Activated T-helper 17 cell treated with anti-CD3 and anti-CD28 coated beads, Interleukin-2, amount 50 U/mL, for 72 hours (primary cell): ENCODE data around the gene NECTIN4. TPM values are rescaled to one million over a fixed set of nuclear protein-coding genes. Genes with fewer than 3 reads are reported as not detected.

ENCODE experiments used
- ATAC-seq: fragments of 150-1000 bp; cut with Tn5 transposase; replicated peaks from 2 replicates; pipeline ENCODE4 v1.10.0; 2021; ENCODE audit warnings: mild to moderate bottlenecking, moderate library complexity
- H3K27ac Mint-ChIP-seq: one replicate; pipeline ENCODE4 v1.8.0; 2022; ENCODE audit warnings: mixed read lengths
- H3K27me3 Mint-ChIP-seq: one replicate; pipeline ENCODE4 v1.8.0; 2022; ENCODE audit warnings: mixed read lengths
- H3K36me3 Mint-ChIP-seq: one replicate; pipeline ENCODE4 v1.8.0; 2022; ENCODE audit warnings: low read depth, mild to moderate bottlenecking, mixed read lengths
- H3K4me1 Mint-ChIP-seq: one replicate; pipeline ENCODE4 v1.8.0; 2022; ENCODE audit warnings: mixed read lengths
- H3K4me3 Mint-ChIP-seq: one replicate; pipeline ENCODE4 v1.8.0; 2022; ENCODE audit warnings: mild to moderate bottlenecking, mixed read lengths
- H3K9me3 Mint-ChIP-seq: one replicate; pipeline ENCODE4 v1.8.0; 2022; ENCODE audit warnings: mixed read lengths
- total RNA-seq, 2 donors: library from RNA; stranded (reverse); gene quantifications; one replicate each; pipeline ENCODE4 v1.2.3, GENCODE V29; 2022

Gene NECTIN4
- under 1 TPM; 0.22 to 0.32 TPM for total RNA-seq

GRCh38 chr1:161089251-161089924 lies at the start of gene NECTIN4:
Gene NECTIN4 (minus strand): TSS chr1:161089558. CDS start chr1:161089296, 262 bp downstream.
- no peaks in the 10 kb centered on the region for H3K36me3 Mint-ChIP-seq
- H3K27ac Mint-ChIP-seq, result peak within 1 kb of the TSS; percentile 64
- peaks cover 24% of the 10 kb centered on the region for H3K4me1 Mint-ChIP-seq
- no peaks in the 10 kb centered on the region for H3K9me3 Mint-ChIP-seq
- no peaks in the 10 kb centered on the region for H3K27me3 Mint-ChIP-seq
- no peak for ATAC-seq
- peak within 1 kb of the TSS; percentile 7 for H3K4me3 Mint-ChIP-seq

- H3K27me3 Mint-ChIP-seq, result no peaks in the 10 kb centered on the region
- no peak overlapping the region for H3K4me3 Mint-ChIP-seq
- peak overlapping the region; percentile 20 for H3K27ac Mint-ChIP-seq
- no peaks in the 10 kb centered on the region for H3K9me3 Mint-ChIP-seq
- ATAC-seq, result no peak
- H3K36me3 Mint-ChIP-seq, result peaks cover 7% of the 10 kb centered on the region
- H3K4me1 Mint-ChIP-seq, result peaks cover 3% of the 10 kb centered on the region
Observed at GRCh38 chr1:161138431-161138830, 49.1 kb upstream of the NECTIN4 start.

- ATAC-seq, result no peak
Observed at GRCh38 chr1:161137881-161138280, 48.5 kb upstream of the NECTIN4 start.

GRCh38 chr1:161133220-161133740 lies 43.9 kb upstream of the NECTIN4 start:
- ATAC-seq, result peak; percentile 4
- no peak overlapping the region for H3K27ac Mint-ChIP-seq
- H3K9me3 Mint-ChIP-seq, result no peaks in the 10 kb centered on the region
- no peaks in the 10 kb centered on the region for H3K27me3 Mint-ChIP-seq
- peaks cover 20% of the 10 kb centered on the region for H3K4me1 Mint-ChIP-seq
- H3K36me3 Mint-ChIP-seq, result peaks cover 45% of the 10 kb centered on the region
- H3K4me3 Mint-ChIP-seq, result no peak overlapping the region

More at GRCh38 chr1:161137881-161138280, 48.5 kb upstream of the NECTIN4 start:
- no peaks in the 10 kb centered on the region for H3K9me3 Mint-ChIP-seq
- peaks cover 3% of the 10 kb centered on the region for H3K4me1 Mint-ChIP-seq
- H3K36me3 Mint-ChIP-seq, result peaks cover 7% of the 10 kb centered on the region
- no peaks in the 10 kb centered on the region for H3K27me3 Mint-ChIP-seq
- H3K4me3 Mint-ChIP-seq, result no peak overlapping the region
- no peak overlapping the region for H3K27ac Mint-ChIP-seq

DNA sequence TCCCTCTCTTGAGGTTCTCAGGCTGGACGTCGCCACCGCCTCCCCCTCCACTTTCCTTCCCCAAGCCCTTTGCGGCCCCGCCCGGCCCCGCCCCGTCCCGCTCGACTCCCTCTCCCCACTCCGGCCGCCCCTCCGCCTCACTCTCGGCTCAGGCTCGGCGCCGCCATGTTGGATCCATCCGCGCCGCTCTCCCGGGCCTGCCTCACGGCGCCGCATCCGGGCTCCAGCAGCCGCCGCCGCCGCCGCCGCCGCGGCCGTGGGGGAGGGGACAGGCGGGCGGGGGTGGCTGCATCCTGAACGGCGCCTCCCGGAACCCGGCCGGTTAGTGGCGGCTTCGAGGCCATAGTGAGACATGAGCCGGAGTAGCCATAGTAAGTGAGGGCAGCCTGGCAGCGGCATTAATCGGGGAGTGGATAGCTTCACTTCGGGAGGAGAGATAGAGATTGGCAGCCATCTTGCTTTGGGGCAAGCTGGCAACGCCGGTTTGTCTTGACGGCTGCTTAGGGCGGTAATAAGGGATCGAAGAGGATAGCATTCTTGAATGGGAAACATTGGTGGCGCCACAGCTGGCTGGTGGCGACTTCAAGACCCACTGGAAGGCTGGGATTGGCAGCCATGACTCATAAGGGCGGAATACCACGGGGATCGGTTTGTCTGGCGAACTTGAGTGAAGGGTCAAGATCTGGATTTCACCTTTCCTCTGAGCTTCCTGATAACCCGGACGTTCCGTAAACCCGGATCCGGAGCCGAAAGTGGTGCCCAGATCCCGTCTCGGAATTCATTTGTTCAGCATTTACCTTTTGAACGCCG lies 43.3 kb upstream of the NECTIN4 start, which contains the start of gene DEDD:
TSS of gene DEDD (minus strand) at position 258 of the 810 bp plus-strand sequence. CDS start 8,205 bp downstream, outside the sequence.
- Mint-ChIP-seq H3K27me3 (no peaks in the 10 kb centered on the region), H3K4me3 (no peak within 1 kb of the TSS), H3K36me3 (peaks cover 52% of the 10 kb centered on the region), H3K9me3 (no peaks in the 10 kb centered on the region), H3K4me1 (peaks cover 20% of the 10 kb centered on the region), H3K27ac (no peak within 1 kb of the TSS)
- peak; percentile 97 for ATAC-seq

DNA sequence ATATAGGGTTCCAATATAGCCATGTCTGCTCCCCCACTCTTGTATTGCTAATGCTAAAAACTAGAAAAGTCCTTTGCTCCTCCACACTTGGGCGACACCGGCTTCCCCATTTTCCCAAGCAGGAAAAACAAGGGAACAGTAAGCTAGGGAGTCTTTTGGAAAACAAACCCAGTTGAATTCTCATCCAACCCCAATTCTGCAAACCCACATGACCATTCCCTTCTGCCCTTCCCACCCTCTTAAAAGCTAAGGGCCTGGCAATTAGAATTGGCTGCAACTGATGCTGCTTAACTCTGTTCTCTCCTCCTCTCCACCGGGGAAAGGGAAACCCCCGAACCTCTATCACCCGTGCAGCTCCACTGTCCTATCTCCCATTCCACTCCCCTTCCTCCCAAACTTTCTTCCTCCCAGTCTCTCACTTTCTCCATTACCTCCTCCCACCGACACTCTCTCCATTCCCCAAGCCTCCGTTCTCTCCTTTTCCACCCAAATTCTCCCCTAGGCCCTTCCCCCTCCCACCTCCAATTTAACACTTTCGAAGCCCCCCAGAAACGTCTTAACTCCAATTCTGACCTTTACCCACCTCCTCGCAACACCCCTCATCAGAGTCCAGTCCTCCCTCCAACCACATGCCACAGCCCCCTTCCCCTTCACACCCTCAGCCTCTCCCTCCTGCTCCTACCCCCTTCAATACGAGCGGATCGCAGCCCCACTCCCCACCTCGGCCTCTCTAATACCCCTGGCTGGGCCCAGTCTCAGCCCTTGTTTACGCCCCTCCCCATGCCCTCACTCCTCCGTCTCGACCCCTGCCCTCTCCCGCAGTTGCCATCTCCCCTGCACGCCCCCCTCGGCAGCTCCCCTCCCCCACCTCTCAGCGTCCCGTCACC lies 42.4 kb upstream of the NECTIN4 start:
- Mint-ChIP-seq H3K4me1 (peaks cover 26% of the 10 kb centered on the region), H3K9me3 (no peaks in the 10 kb centered on the region)
- ATAC-seq, result no peak

GRCh38 chr1:161130266-161130665 lies 40.9 kb upstream of the NECTIN4 start:
- Mint-ChIP-seq H3K4me1 (peaks cover 29% of the 10 kb centered on the region), H3K4me3 (no peak overlapping the region), H3K9me3 (no peaks in the 10 kb centered on the region), H3K36me3 (peaks cover 74% of the 10 kb centered on the region), H3K27ac (peak overlapping the region; percentile 40), H3K27me3 (no peaks in the 10 kb centered on the region)
- ATAC-seq, result no peak

More for the DNA sequence above, 42.4 kb upstream of the NECTIN4 start:
- H3K27ac Mint-ChIP-seq, result no peak overlapping the region
- H3K27me3 Mint-ChIP-seq, result no peaks in the 10 kb centered on the region
- H3K4me3 Mint-ChIP-seq, result no peak overlapping the region
- H3K36me3 Mint-ChIP-seq, result peaks cover 60% of the 10 kb centered on the region

- Mint-ChIP-seq H3K27me3 (no peaks in the 10 kb centered on the region), H3K4me1 (peaks cover 26% of the 10 kb centered on the region), H3K36me3 (peaks cover 83% of the 10 kb centered on the region), H3K27ac (no peak overlapping the region), H3K9me3 (no peaks in the 10 kb centered on the region), H3K4me3 (no peak overlapping the region)
- ATAC-seq, result no peak
Observed at GRCh38 chr1:161128591-161129420, 39.4 kb upstream of the NECTIN4 start.

GRCh38 chr1:161127649-161128048 lies 38.3 kb upstream of the NECTIN4 start:
- Mint-ChIP-seq H3K36me3 (peaks cover 94% of the 10 kb centered on the region), H3K9me3 (no peaks in the 10 kb centered on the region), H3K27me3 (no peaks in the 10 kb centered on the region), H3K27ac (peak overlapping the region; percentile 5), H3K4me3 (no peak overlapping the region), H3K4me1 (peaks cover 26% of the 10 kb centered on the region)
- no peak for ATAC-seq

GRCh38 chr1:161122967-161123366 lies 33.6 kb upstream of the NECTIN4 start:
- Mint-ChIP-seq H3K4me3 (no peak overlapping the region), H3K9me3 (no peaks in the 10 kb centered on the region), H3K27me3 (no peaks in the 10 kb centered on the region), H3K4me1 (peaks cover 26% of the 10 kb centered on the region), H3K36me3 (peaks cover 99% of the 10 kb centered on the region), H3K27ac (no peak overlapping the region)
- no peak for ATAC-seq

GRCh38 chr1:161121834-161122233 lies 32.5 kb upstream of the NECTIN4 start:
- ATAC-seq, result no peak
- H3K27me3 Mint-ChIP-seq, result no peaks in the 10 kb centered on the region
- H3K4me1 Mint-ChIP-seq, result peaks cover 21% of the 10 kb centered on the region
- H3K9me3 Mint-ChIP-seq, result no peaks in the 10 kb centered on the region
- no peak overlapping the region for H3K4me3 Mint-ChIP-seq
- peaks cover 98% of the 10 kb centered on the region for H3K36me3 Mint-ChIP-seq
- peak overlapping the region; percentile 66 for H3K27ac Mint-ChIP-seq

- Mint-ChIP-seq H3K9me3 (no peaks in the 10 kb centered on the region), H3K4me3 (no peak overlapping the region), H3K27ac (peak overlapping the region; percentile 66), H3K27me3 (no peaks in the 10 kb centered on the region), H3K4me1 (peaks cover 22% of the 10 kb centered on the region), H3K36me3 (peaks cover 97% of the 10 kb centered on the region)
- ATAC-seq, result no peak
Observed at GRCh38 chr1:161121042-161121650, 31.8 kb upstream of the NECTIN4 start.
